ENCODE measurements around the gene LMO7. TPM values are rescaled to one million over a fixed set of nuclear protein-coding genes. Genes with fewer than 3 reads are reported as not detected.

LMO7 gene
- total and polyA plus RNA-seq, 4 donors = 17.5 to 69.6 (median 38.2) TPM

DNA sequence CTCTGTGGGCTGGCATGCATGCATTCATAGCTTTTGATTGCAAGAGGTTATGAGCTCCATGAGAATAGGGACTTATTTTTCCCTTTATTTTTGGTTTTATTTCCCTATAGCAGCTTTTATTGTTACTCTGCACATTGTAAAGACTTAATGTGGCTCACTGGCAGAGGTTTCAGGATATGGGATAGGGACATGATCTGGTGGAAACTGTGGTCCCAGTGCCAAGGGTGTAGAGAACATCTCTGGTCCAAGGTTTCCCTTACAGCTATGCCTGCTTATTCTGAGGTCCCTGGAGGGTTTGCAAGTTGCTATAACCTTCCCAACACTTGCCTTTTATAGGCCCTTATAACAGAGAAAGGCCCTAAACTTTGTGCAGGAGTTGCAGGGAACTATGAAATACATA lies 33.6 kb downstream of the LMO7 start:
- Histone ChIP-seq H3K36me3 (ENCODE audit: control insufficient read depth in 4 of 4, insufficient read depth in 3 of 4, low read depth in 1 of 4, low read length in 3 of 4) (no peaks in the 10 kb centered on the region), H3K27ac (ENCODE audit: low read depth in 1 of 2, low read length in 2 of 2) (no peak overlapping the region), H3K4me3 (ENCODE audit: low read depth in 1 of 3, low read length in 3 of 3) (no peak overlapping the region), H3K9ac (ENCODE audit: low read depth in 1 of 2, low read length in 2 of 2) (no peak overlapping the region), H3K4me1 (ENCODE audit: control insufficient read depth in 4 of 4, insufficient read depth in 4 of 4, low read length in 3 of 4) (peaks cover 0 to 3% (median 0%) of the 10 kb centered on the region in 4 donors), H3K9me3 (ENCODE audit: control insufficient read depth in 4 of 4, low read length in 3 of 4) (no peaks in the 10 kb centered on the region), H3K27me3 (ENCODE audit: control insufficient read depth in 4 of 4, insufficient read depth in 4 of 4, low read length in 3 of 4) (no peaks in the 10 kb centered on the region)
- no peak for TF ChIP-seq FOXA1 (IDR thresholded peaks at IDR 0.05)
- no peak for TF ChIP-seq NR2F2 (IDR thresholded peaks at IDR 0.05)
- DNase-seq (ENCODE audit: low spot score) = no peak

- Histone ChIP-seq H3K9ac (ENCODE audit: low read depth in 1 of 2, low read length in 2 of 2) (no peak overlapping the region), H3K9me3 (ENCODE audit: control insufficient read depth in 4 of 4, low read length in 3 of 4) (no peaks in the 10 kb centered on the region), H3K27me3 (ENCODE audit: control insufficient read depth in 4 of 4, insufficient read depth in 4 of 4, low read length in 3 of 4) (no peaks in the 10 kb centered on the region), H3K27ac (ENCODE audit: low read depth in 1 of 2, low read length in 2 of 2) (no peak overlapping the region), H3K36me3 (ENCODE audit: control insufficient read depth in 4 of 4, insufficient read depth in 3 of 4, low read depth in 1 of 4, low read length in 3 of 4) (no peaks in the 10 kb centered on the region), H3K4me1 (ENCODE audit: control insufficient read depth in 4 of 4, insufficient read depth in 4 of 4, low read length in 3 of 4) (peaks cover 0 to 4% (median 0%) of the 10 kb centered on the region in 4 donors), H3K4me3 (ENCODE audit: low read depth in 1 of 3, low read length in 3 of 3) (no peak overlapping the region)
- TF ChIP-seq TAF1 (conservative IDR thresholded peaks at IDR 0.05) (no peak), HNF4G (IDR thresholded peaks at IDR 0.05) (no peak), REST (IDR thresholded peaks at IDR 0.05) (no peak), RXRA (IDR thresholded peaks at IDR 0.05) (no peak), FOXA1 (IDR thresholded peaks at IDR 0.05) (no peak), FOXA2 (IDR thresholded peaks at IDR 0.05) (no peak), JUND (IDR thresholded peaks at IDR 0.05) (no peak), ATF3 (IDR thresholded peaks at IDR 0.05) (no peak), YY1 (IDR thresholded peaks at IDR 0.05) (no peak), MAX (IDR thresholded peaks at IDR 0.05) (no peak), RAD21 (IDR thresholded peaks at IDR 0.05) (no peak), EGR1 (IDR thresholded peaks at IDR 0.05; ENCODE audit: low read depth in 2 of 2) (no peak), GABPA (IDR thresholded peaks at IDR 0.05 in 1 of 2, conservative IDR thresholded peaks at IDR 0.05 in 1 of 2) (no peak)
- TF ChIP-seq, protein P1, sequence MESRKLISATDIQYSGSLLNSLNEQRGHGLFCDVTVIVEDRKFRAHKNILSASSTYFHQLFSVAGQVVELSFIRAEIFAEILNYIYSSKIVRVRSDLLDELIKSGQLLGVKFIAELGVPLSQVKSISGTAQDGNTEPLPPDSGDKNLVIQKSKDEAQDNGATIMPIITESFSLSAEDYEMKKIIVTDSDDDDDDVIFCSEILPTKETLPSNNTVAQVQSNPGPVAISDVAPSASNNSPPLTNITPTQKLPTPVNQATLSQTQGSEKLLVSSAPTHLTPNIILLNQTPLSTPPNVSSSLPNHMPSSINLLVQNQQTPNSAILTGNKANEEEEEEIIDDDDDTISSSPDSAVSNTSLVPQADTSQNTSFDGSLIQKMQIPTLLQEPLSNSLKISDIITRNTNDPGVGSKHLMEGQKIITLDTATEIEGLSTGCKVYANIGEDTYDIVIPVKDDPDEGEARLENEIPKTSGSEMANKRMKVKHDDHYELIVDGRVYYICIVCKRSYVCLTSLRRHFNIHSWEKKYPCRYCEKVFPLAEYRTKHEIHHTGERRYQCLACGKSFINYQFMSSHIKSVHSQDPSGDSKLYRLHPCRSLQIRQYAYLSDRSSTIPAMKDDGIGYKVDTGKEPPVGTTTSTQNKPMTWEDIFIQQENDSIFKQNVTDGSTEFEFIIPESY (IDR thresholded peaks at IDR 0.05) = no peak
- no peak for DNase-seq (ENCODE audit: low spot score)
- 99% methylated on average over 1 of the region's 1 CpG for WGBS
These were observed 34.4 kb downstream of the LMO7 start for GRCh38 chr13:75670496-75670895.
